Measurements from ENCODE around the gene WNT7B.

The WNT7B gene

GRCh38 chr22:45965563-45965962 is 11.4 kb downstream of the WNT7B start:
- H3K27ac Mint-ChIP-seq: no peak overlapping the region
- no peaks in the 10 kb centered on the region for H3K36me3 Mint-ChIP-seq
- ATAC-seq (ENCODE audit: low read depth): no peak
- H3K27me3 Mint-ChIP-seq: peaks cover 28% of the 10 kb centered on the region
- no peaks in the 10 kb centered on the region for H3K9me3 Mint-ChIP-seq
- DNase-seq (ENCODE audit: low spot score in 2 of 2): no peak
- peaks cover 4% of the 10 kb centered on the region for H3K4me1 Mint-ChIP-seq
- H3K4me3 Mint-ChIP-seq: no peak overlapping the region

- peak overlapping the region; percentile 51 for H3K27ac Mint-ChIP-seq
These were observed 11.9 kb downstream of the WNT7B start for GRCh38 chr22:45964926-45965527.

GRCh38 chr22:45964372-45964771 is 12.6 kb downstream of the WNT7B start:
- DNase-seq (ENCODE audit: low spot score in 2 of 2) (no peak), ATAC-seq (ENCODE audit: low read depth) (no peak)
- Mint-ChIP-seq H3K9me3 (no peaks in the 10 kb centered on the region), H3K27me3 (peaks cover 29% of the 10 kb centered on the region), H3K4me1 (peaks cover 4% of the 10 kb centered on the region), H3K4me3 (no peak overlapping the region), H3K36me3 (no peaks in the 10 kb centered on the region), H3K27ac (no peak overlapping the region)

More at GRCh38 chr22:45964926-45965527, 11.9 kb downstream of the WNT7B start:
- H3K9me3 Mint-ChIP-seq: no peaks in the 10 kb centered on the region
- H3K27me3 Mint-ChIP-seq: peaks cover 28% of the 10 kb centered on the region
- DNase-seq (ENCODE audit: low spot score in 2 of 2) (no peak), ATAC-seq (ENCODE audit: low read depth) (peak; percentile 37)
- no peaks in the 10 kb centered on the region for H3K36me3 Mint-ChIP-seq
- peaks cover 4% of the 10 kb centered on the region for H3K4me1 Mint-ChIP-seq
- H3K4me3 Mint-ChIP-seq: no peak overlapping the region

DNA sequence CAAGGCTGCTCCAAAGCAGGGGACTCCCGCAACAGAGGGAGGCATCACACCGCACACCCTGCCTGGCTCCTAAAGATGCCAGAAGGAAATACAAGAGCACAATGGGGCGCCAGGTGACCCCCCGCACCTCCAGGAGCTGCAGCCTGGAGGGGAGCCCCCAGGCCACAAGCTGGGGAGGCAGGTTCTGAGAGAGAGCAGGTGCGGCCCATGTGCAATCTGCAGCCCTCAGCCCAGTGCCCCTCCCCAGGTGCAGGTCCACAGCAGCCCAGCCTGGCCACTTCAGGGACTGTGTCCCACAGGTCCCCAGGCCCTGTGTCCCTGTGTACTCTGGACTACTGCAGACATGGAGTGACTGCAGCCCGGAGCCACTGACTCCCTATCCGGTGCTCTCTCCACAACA is 13.1 kb downstream of the WNT7B start:
- DNase-seq (ENCODE audit: low spot score in 2 of 2) (no peak), ATAC-seq (ENCODE audit: low read depth) (no peak)
- Mint-ChIP-seq H3K27ac (no peak overlapping the region), H3K27me3 (peaks cover 28% of the 10 kb centered on the region), H3K4me3 (no peak overlapping the region), H3K36me3 (no peaks in the 10 kb centered on the region), H3K4me1 (peaks cover 4% of the 10 kb centered on the region), H3K9me3 (no peaks in the 10 kb centered on the region)

DNA sequence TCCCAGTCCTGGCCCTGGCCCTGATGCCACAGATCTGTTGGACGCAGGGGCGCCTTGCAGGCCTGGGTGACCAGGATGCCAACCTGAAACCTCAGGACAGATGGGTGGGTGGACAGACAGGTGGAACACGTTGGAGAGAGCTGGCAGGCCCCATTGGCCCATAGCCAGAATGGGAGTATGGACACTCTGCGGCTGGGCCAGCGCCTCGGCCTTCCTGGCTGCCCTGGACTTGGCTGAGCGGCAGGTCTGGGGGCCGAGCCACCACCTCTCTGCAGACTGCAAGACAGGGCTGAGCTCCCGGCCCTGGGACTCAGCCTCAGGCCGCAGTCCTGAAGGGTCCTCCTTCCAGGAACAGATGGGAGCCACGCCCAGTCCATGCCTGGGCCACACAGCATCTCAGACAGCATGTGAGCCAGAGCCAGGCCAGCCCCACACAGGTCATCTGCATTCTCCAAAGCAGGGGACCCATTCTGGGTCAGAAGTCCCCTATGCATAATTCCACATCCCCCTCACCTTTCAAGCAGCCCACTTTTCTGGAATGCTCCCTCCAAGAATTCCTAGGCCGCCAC is 14.1 kb downstream of the WNT7B start:
- Mint-ChIP-seq H3K9me3 (no peaks in the 10 kb centered on the region), H3K4me1 (peaks cover 4% of the 10 kb centered on the region), H3K27me3 (peaks cover 20% of the 10 kb centered on the region), H3K36me3 (no peaks in the 10 kb centered on the region), H3K4me3 (no peak overlapping the region), H3K27ac (no peak overlapping the region)
- no peak for ATAC-seq (ENCODE audit: low read depth)
- DNase-seq (ENCODE audit: low spot score in 2 of 2): no peak

GRCh38 chr22:45962434-45962718 is 14.6 kb downstream of the WNT7B start:
- DNase-seq (ENCODE audit: low spot score in 2 of 2) (no peak), ATAC-seq (ENCODE audit: low read depth) (no peak)
- no peak overlapping the region for H3K27ac Mint-ChIP-seq
- no peaks in the 10 kb centered on the region for H3K9me3 Mint-ChIP-seq
- H3K4me3 Mint-ChIP-seq: no peak overlapping the region
- H3K27me3 Mint-ChIP-seq: peaks cover 21% of the 10 kb centered on the region
- peaks cover 4% of the 10 kb centered on the region for H3K4me1 Mint-ChIP-seq
- no peaks in the 10 kb centered on the region for H3K36me3 Mint-ChIP-seq

DNA sequence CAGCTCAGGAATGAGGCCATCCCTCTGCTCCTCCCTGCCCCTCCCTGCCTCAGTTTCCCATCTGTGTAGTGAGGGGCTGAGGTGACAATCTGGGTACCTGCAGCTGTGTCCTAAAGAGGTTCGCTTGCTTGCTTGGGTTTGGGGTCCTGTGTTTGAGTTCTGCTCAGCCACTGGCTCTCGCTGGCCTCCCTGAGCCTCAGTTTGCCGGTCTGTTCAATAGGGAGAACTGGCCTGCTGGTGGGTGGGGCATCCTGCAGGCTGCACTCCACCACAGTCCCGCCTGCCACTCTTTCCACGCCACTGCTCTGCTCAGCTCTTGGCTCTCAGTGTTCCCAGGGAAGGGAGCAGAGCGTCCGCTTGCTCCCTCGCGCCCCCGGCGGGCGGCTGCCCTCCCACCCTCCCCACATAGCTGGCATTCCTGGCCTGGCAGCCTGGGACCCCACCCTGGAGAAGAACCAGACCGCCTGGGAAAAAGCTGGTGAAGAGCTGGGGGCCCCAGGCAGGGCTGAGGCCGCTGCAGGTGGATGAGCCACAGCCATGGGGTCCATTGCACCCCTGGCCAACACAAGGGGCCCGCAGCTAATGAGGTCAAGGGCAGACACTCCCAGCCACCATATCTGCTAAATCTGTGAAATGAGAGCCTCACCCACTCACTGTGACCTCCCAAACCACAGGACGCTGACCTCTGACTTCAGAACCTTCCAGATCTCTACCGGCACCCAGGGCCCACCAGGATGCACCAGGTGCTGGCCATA is 15.1 kb downstream of the WNT7B start:
- H3K4me3 Mint-ChIP-seq: no peak overlapping the region
- ATAC-seq (ENCODE audit: low read depth) (no peak), DNase-seq (ENCODE audit: low spot score in 2 of 2) (no peak)
- peaks cover 4% of the 10 kb centered on the region for H3K4me1 Mint-ChIP-seq
- no peaks in the 10 kb centered on the region for H3K36me3 Mint-ChIP-seq
- H3K27me3 Mint-ChIP-seq: peaks cover 20% of the 10 kb centered on the region
- no peaks in the 10 kb centered on the region for H3K9me3 Mint-ChIP-seq
- no peak overlapping the region for H3K27ac Mint-ChIP-seq

GRCh38 chr22:45960477-45961386 is 16.2 kb downstream of the WNT7B start:
- Mint-ChIP-seq H3K27ac (no peak overlapping the region), H3K4me1 (peaks cover 4% of the 10 kb centered on the region), H3K9me3 (no peaks in the 10 kb centered on the region), H3K4me3 (no peak overlapping the region), H3K36me3 (no peaks in the 10 kb centered on the region), H3K27me3 (peaks cover 23% of the 10 kb centered on the region)
- DNase-seq (ENCODE audit: low spot score in 2 of 2) (no peak), ATAC-seq (ENCODE audit: low read depth) (no peak)

DNA sequence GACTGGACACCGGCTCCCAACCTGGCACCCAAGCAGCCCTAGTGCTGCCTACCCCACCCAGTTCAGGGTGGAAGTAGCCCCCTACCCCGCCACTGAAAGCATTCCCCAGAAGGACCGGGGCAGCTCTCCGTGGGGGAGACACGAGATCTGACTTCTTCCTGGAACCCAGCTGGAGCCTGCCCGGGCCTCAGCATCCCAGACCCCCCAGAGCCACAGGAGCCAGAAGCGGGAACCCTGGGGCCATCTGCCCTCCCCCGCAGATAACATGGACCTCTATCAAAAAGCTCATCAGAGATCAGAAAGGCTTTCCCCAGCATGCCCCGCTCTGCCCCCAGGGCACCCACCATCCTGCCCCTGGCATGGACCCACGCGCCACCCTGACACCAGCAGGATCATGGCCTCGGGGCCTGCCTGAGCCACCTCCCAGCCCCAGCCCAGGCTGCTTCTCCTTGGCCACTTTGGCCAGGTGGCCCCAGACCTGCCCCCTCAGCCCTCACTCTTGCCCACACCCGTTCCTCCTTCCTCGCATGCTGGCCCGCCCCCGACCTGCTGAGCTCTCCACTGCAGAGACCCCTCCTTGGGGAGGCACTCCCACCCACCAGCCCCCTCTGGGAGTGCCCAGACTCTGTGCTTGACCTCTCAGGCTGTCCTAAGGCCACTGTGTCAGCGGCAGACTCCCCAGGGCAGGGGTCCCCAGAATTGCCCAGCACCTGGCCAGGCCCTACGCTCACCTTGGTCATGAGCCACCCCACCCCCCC is 17.1 kb downstream of the WNT7B start:
- H3K27me3 Mint-ChIP-seq: peaks cover 19% of the 10 kb centered on the region
- no peaks in the 10 kb centered on the region for H3K36me3 Mint-ChIP-seq
- H3K4me1 Mint-ChIP-seq: peaks cover 2% of the 10 kb centered on the region
- DNase-seq (ENCODE audit: low spot score in 2 of 2) (no peak), ATAC-seq (ENCODE audit: low read depth) (no peak)
- H3K4me3 Mint-ChIP-seq: no peak overlapping the region
- no peak overlapping the region for H3K27ac Mint-ChIP-seq
- no peaks in the 10 kb centered on the region for H3K9me3 Mint-ChIP-seq

DNA sequence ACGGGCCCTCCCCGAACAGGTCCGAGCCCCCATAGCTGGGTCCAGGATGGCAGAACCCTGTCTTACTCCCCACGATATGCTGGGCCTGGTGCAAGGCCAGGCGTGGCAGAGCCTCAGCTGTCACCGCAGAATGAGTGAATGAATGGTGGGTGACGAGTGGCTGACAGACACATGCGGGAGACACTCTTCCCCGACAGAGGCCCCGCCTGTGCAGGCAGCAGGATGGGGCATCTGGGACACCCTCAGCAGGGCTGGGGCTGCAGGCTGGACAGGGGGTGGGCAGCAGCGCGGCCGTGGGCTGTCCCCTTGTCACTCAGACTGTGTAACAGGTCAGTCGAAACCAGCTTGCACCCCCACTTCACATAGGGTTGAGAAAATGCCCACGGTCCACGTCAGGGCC is 18.0 kb downstream of the WNT7B start:
- Mint-ChIP-seq H3K9me3 (no peaks in the 10 kb centered on the region), H3K27me3 (peaks cover 15% of the 10 kb centered on the region), H3K36me3 (no peaks in the 10 kb centered on the region), H3K27ac (no peak overlapping the region), H3K4me3 (no peak overlapping the region), H3K4me1 (no peaks in the 10 kb centered on the region)
- DNase-seq (ENCODE audit: low spot score in 2 of 2) (no peak), ATAC-seq (ENCODE audit: low read depth) (no peak)

DNA sequence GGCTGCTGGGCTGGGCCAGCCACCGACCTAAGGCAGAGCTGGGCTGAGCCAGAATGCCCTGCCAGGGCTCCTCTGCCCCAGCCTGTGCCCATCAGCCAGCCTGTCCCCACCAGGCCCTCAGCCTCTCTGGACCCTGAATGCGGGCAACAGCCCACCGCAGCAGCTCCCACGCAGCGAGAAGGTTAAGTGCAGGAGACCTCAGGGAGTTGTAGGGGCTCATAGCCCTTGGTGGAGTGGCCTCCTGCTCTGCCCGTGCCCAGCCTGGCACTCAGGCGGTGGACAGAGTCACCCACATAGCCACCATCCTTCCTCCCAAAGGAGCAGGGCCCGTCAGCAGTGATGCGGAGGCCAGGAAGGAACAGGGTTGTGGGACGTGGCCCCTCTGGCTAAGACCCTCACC is 19.1 kb downstream of the WNT7B start:
- Mint-ChIP-seq H3K4me1 (no peaks in the 10 kb centered on the region), H3K27ac (no peak overlapping the region), H3K9me3 (no peaks in the 10 kb centered on the region), H3K27me3 (peaks cover 24% of the 10 kb centered on the region), H3K4me3 (no peak overlapping the region), H3K36me3 (no peaks in the 10 kb centered on the region)
- no peak for DNase-seq (ENCODE audit: low spot score in 2 of 2)
- no peak for ATAC-seq (ENCODE audit: low read depth)

DNA sequence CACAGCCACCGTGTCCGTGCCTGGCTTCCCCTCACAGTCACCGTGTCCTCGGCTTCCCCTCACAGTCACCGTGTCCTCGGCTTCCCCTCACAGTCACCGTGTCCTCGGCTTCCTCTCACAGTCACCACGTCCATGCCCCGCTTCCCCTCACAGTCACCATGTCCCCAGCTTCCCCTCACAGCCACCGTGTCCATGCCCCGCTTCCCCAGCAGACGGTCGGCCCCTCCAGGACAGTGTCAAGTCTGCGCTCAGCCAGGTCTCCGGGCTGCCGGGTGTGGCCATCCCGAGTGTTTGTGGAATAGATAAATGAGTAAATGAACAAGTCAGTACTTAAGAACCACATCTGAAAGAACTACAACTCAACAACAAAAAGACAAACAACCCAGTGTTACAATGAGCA is 23.8 kb downstream of the WNT7B start:
- Mint-ChIP-seq H3K4me1 (peaks cover 9% of the 10 kb centered on the region), H3K4me3 (no peak overlapping the region), H3K27ac (no peak overlapping the region), H3K9me3 (no peaks in the 10 kb centered on the region), H3K27me3 (peaks cover 31% of the 10 kb centered on the region), H3K36me3 (no peaks in the 10 kb centered on the region)
- DNase-seq (ENCODE audit: low spot score in 2 of 2) (no peak), ATAC-seq (ENCODE audit: low read depth) (no peak)

DNA sequence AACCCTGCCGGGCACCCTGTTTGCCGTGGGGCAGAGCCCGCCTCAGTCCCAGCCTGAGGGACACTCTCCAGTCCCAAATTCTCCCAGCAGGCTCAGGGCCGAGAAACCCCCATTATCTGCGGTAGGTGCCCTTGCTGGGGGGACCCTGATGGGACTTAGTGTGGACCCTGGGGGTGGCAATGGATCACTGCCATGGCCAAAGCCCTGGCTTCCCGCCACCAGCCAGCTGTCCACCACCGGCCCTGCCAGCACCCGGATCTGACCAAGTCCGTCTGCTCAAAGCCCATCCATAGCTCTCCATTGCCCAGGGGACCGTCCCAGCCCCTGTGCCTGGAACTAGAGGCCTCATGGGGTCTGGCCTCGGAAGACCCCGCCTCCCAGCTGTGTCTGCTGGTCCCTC is 24.4 kb downstream of the WNT7B start:
- no peak overlapping the region for H3K4me3 Mint-ChIP-seq
- no peaks in the 10 kb centered on the region for H3K36me3 Mint-ChIP-seq
- ATAC-seq (ENCODE audit: low read depth) (no peak), DNase-seq (ENCODE audit: low spot score in 2 of 2) (no peak)
- H3K27me3 Mint-ChIP-seq: peaks cover 29% of the 10 kb centered on the region
- no peaks in the 10 kb centered on the region for H3K9me3 Mint-ChIP-seq
- no peak overlapping the region for H3K27ac Mint-ChIP-seq
- peaks cover 13% of the 10 kb centered on the region for H3K4me1 Mint-ChIP-seq
